Fibroblast of skin of left quadriceps (primary cell): ENCODE measurements around the gene KIF1B.
A peak's percentile ranks its signal among the peaks of the same experiment; 100 is the strongest.

Experiments
- DNase-seq, 2 experiments: peaks; one replicate each; pipeline ENCODE4 v3.0.0-alpha.2; 2013; ENCODE audit warnings: low read depth in 2 of 2

KIF1B gene

DNA sequence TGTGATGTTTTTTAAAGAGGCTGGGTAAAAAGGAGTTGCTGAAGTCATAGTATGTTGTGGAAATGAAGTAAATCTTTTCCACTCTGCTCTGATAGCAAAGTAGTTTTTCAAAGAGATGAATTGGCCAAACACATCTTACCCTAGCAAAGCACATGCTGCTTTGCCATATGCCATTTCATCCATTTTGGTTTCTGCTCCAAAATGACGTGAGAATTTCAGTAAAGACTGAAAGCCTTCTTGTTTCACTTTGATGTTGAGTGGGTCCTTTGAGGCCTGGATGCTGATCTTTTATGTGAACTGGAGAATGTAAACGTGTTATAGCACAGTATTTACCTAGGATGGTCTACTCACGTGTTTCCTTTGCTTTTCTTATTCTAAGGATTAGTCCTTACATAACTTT lies 115.2 kb downstream of the KIF1B start:
- no peak for DNase-seq

GRCh38 chr1:10326251-10326650 lies 115.9 kb downstream of the KIF1B start:
- DNase-seq, result no peak

- DNase-seq, result no peak
Observed at GRCh38 chr1:10328180-10328963, 118.0 kb downstream of the KIF1B start.

DNA sequence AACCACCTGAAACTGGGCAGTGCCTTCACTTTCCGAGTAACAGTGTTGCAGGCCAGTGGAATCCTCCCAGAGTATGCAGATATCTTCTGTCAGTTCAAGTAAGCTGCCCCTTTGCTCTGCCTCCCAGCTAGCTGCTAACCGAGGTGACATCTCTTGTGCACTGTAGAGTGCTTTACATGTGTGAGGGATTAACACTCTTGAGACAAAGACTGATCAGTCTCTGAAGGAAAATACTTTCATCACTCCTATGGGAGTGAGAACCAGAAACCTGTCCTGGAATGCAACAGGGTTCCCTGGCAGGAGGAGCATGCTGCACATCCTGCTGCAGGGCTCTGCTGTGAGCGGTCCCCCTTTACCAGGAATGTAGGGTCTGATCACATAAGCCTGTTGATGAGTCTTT lies 127.1 kb downstream of the KIF1B start:
- DNase-seq, result no peak

- peak; percentile 4 to 9 for DNase-seq
Observed at GRCh38 chr1:10338047-10338446, 127.7 kb downstream of the KIF1B start.

GRCh38 chr1:10338611-10339010 lies 128.2 kb downstream of the KIF1B start:
- DNase-seq, result no peak

GRCh38 chr1:10339036-10339567 lies 128.7 kb downstream of the KIF1B start:
- no peak for DNase-seq

DNA sequence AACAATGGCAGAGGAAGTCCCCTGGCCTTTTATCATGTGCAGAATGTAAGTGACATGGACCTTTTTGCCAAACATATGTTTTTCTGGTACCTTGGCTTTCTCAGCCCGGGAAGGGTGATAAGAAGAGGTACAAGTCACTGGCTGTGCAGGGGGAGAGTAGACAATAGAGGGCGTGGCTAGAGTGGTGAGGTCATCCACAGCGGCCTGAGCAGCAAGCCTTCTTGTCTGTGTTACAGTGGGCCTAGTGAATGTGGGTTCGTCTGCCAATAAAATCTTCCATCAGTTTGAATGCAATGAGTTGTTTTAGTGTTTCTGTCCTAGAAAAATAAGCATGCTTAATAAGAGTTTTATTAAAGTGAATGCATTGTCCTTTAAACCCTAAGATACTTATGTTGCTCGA lies 129.4 kb downstream of the KIF1B start:
- DNase-seq, result peak in 1 of 2 experiments; percentile 14

GRCh38 chr1:10340930-10341590 lies 130.7 kb downstream of the KIF1B start:
- no peak for DNase-seq

DNA sequence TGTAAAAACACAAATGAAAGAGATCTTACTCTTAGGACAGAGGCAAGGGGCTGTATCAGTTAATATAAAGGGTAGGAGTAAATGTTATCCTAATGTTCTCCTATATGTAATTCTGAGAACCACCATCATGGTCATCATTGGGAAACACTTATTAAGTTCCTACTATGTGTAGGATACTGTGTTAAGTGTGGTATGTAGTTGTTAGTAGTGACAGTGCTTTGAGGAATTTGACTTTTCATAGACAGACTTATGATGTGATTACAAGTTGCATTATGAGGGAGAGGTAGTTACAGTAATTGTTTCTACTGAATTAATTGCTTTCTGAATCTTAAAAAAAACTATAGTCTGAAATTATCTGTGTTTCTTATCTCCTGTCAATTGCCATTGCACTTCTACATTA lies 136.7 kb downstream of the KIF1B start:
- DNase-seq, result no peak

DNA sequence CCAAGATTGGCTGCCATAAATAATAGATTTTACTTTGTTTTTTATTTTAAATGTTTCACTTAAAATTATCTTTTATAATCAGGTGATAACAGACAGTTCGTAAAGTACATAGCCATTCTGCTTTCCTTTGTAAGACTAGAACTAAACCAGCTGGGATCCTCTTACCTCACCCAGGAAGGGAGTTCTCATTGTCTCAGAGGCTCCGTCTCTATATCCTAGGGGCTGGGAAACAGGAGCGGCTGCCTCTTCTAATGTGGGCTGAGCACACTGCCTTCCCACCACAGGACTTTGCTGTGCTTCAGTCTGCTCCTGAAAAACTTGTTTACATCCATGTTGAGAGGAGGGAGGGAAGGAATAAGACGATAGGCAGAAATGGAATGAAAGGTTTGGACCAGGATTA lies 142.9 kb downstream of the KIF1B start:
- no peak for DNase-seq

- no peak for DNase-seq
Observed at GRCh38 chr1:10353693-10354092, 143.3 kb downstream of the KIF1B start.

DNA sequence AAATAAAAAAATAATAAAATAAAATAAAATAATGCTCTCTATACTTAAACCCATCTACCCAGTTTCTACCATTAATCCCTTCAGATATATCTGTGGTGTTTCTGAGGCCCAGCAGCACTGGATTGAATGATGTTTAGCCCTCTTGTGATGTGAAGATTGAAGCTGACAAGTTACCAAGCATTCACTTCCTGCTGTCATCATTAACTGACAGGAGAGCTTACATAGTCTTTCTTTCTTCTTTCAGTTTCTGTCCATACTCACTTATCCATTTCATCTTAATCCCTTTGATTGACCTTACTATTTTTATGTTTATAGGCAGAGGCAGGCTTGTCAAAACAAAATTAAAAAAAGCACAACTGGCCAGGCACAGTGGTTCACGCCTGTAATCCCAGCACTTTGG lies 149.7 kb downstream of the KIF1B start:
- DNase-seq, result no peak

- DNase-seq, result no peak
Observed at GRCh38 chr1:10361515-10361914, 151.1 kb downstream of the KIF1B start.

GRCh38 chr1:10368194-10368593 lies 157.8 kb downstream of the KIF1B start:
- no peak for DNase-seq

GRCh38 chr1:10374442-10374860 lies 164.1 kb downstream of the KIF1B start:
- peak in 1 of 2 experiments; percentile 3 for DNase-seq

DNA sequence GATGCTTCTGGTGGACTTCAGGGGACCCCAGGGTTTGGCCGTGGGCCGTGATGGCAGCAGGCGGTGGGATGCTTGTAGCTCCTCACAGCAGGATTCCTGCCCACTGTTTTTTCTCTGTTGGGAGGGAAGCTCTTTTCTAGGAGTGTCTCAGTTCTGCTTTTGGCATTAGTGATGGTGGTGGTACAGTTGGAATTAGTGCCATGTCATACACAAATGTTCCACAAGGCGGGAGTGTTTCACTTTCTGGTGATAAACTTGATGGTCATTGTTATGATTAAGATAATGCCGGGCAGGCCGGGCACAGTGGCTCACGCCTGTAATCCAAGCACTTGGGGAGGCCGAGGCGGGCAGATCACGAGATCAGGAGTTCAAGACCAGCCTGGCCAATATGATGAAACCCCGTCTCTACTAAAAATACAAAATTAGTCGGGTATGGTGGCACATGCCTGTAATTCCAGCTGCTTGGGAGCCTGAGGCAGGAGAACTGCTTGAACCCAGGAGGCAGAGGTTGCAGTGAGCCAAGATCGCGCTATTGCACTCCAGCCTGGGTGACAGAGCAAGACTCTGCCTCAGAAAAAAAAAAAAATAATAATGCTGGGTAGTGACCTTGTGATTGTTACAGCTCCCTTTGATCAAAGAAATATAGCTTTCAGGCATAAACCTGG lies 167.1 kb downstream of the KIF1B start:
- peak in 1 of 2 experiments; percentile 44 for DNase-seq

- DNase-seq, result peak in 1 of 2 experiments; percentile 32
Observed at GRCh38 chr1:10378081-10378841, 167.9 kb downstream of the KIF1B start.

- no peak for DNase-seq
Observed at GRCh38 chr1:10379101-10379620, 168.8 kb downstream of the KIF1B start.

DNA sequence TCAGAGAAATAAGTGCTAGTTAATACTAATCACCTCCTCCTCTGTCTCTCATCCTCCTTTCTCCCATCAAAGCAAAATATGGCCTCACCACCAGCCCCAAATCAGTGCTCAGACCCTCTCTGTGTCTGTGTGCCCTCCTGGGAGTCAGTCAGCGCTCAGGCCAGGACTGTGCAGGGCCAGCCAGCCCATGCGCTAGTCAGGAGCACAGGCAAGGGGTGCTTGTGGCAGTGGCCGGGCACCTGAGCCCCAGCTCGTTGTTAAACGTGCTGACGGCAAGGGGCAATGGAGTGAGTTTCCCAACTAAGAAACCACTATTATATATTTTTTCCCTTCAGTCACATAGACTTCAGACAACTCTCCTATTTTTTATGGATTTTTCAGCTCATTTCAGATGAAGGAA lies 169.3 kb downstream of the KIF1B start:
- DNase-seq, result no peak

DNA sequence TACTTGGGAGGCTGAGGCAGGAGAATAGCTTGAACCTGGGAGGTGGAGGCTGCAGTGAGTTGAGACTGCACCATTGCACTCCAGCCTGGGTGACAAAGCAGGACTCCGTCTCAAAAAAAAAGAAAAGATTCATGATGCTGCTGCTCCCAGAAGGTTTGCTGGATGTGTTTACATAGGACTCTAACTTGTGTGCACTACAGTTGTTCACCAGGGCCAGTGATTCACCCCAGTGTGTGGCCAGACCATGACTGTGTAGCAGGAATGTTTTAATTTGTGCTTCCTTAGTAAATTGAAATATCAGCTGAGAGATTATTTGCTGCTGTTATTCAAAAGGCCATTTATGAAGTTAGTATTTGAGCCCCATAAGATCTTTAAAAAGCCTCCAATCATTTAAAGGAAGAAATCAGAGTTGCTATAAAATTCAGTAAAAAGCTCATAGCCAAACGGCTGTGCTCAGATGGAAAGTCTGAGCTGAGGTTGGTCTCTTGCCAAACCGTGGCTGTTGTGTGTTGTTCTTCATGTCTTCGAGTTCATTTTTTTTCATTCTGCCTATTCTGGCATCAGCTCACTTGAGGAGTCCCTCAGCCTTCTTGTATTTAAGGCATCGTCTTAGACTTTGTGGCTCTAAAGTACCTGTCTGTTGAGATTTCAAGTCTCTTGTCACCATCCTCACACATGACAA lies 170.4 kb downstream of the KIF1B start:
- DNase-seq, result peak; percentile 55 to 57
